ENCODE results near the gene ISY1. TPM values are rescaled to one million over a fixed set of nuclear protein-coding genes. Genes with fewer than 3 reads are reported as not detected.
A peak's percentile ranks its signal among the peaks of the same experiment; 100 is the strongest.
"Not testable (repeated sequence)": the region's sequence is repeated elsewhere in the genome, so short reads cannot be mapped to it uniquely, and the experiment has no call there.

ISY1 gene
- total RNA-seq, 1 experiment from 2014 or later = 35.6 TPM

DNA sequence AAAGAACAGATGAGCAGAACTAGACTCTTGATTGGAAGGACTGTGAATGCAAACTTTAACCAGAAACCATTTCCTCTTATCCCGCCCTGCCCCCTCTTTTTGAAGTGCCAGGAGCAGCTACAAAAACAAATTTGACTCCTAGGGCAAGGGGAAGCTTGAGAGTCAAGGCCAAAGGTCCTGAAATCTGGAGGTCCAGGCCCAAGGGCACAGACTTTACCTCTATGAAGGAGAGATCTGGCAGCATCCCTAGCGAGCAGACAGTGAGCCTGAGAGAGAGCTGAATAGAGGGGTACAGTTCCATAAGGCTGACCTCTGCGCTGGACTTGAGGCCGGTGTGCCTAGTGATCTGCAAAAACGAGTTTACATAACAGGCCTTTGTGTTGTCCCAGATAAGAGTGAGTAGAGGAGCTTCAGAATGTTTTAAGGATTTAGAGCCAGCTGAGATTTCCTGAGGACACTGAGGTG is 44.3 kb downstream of the ISY1 start:
- intact Hi-C loops (cut with micrococcal nuclease; ENCODE audit: unreplicated experiment) = no loop called here
- POLR2A ChIA-PET = interaction anchor here (0.6 kb wide), 1 partner anchor 139 kb away, joined by 6 read pairs; no protein-coding TSS in a partner anchor

DNA sequence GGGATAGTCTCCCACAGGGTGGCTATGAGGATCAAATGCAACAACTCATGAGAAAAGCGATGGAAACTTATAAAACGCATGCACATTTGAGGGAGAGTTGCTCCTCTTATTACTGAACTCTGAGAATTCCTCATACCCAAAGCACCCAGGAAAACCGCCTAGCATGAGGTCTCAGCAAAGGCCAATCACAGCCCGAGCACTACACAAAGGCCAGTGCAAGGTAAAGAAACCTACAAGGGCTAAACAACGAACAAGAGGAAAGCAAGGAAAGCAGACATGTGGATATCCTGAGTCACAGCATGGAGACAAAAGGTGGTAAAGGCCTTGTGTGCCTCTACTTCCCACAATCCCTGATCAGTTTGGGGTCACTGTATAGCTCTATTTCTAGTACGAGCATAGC is 46.4 kb downstream of the ISY1 start:
- DNase-seq = no peak
- Histone ChIP-seq H3K4me3 (ENCODE audit: low read depth, low read length) (no peak overlapping the region), H3K36me3 (ENCODE audit: control insufficient read depth, insufficient read depth, low read length) (peaks cover 1% of the 10 kb centered on the region), H3K4me1 (peaks cover 19% of the 10 kb centered on the region), H3K27me3 (replicated peaks; ENCODE audit: control insufficient read depth, insufficient read depth, low read length) (no peaks in the 10 kb centered on the region), H3K9me3 (no peaks in the 10 kb centered on the region)
- Mint-ChIP-seq H3K36me3 (ENCODE audit: insufficient read depth, unreplicated experiment) (peaks cover 13% of the 10 kb centered on the region), H3K4me1 (ENCODE audit: low read depth, unreplicated experiment) (peaks cover 18% of the 10 kb centered on the region), H3K9me3 (ENCODE audit: unreplicated experiment) (no peaks in the 10 kb centered on the region), H3K4me3 (ENCODE audit: unreplicated experiment) (no peak overlapping the region), H3K27ac (ENCODE audit: unreplicated experiment) (no peak overlapping the region), H3K27me3 (ENCODE audit: insufficient read depth, unreplicated experiment) (no peaks in the 10 kb centered on the region)
- ChIA-PET CTCF (no interaction called here), POLR2A (no interaction called here)
- intact Hi-C loops (cut with micrococcal nuclease; ENCODE audit: unreplicated experiment) = no loop called here
- TF ChIP-seq, protein P1, sequence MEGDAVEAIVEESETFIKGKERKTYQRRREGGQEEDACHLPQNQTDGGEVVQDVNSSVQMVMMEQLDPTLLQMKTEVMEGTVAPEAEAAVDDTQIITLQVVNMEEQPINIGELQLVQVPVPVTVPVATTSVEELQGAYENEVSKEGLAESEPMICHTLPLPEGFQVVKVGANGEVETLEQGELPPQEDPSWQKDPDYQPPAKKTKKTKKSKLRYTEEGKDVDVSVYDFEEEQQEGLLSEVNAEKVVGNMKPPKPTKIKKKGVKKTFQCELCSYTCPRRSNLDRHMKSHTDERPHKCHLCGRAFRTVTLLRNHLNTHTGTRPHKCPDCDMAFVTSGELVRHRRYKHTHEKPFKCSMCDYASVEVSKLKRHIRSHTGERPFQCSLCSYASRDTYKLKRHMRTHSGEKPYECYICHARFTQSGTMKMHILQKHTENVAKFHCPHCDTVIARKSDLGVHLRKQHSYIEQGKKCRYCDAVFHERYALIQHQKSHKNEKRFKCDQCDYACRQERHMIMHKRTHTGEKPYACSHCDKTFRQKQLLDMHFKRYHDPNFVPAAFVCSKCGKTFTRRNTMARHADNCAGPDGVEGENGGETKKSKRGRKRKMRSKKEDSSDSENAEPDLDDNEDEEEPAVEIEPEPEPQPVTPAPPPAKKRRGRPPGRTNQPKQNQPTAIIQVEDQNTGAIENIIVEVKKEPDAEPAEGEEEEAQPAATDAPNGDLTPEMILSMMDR (IDR thresholded peaks at IDR 0.05; ENCODE audit: insufficient read depth in 1 of 2, low read depth in 1 of 2, low read length in 1 of 2, severe bottlenecking in 1 of 2, unreplicated experiment in 1 of 2) = no peak
- BruUV-seq (replicated peaks) = no TSS peak

More for the DNA sequence above, 44.3 kb downstream of the ISY1 start:
- no peaks in the 10 kb centered on the region for H3K9me3 Mint-ChIP-seq (ENCODE audit: unreplicated experiment)
- Histone ChIP-seq H3K4me3 (ENCODE audit: low read depth, low read length) (no peak overlapping the region), H3K36me3 (ENCODE audit: control insufficient read depth, insufficient read depth, low read length) (peaks cover 1% of the 10 kb centered on the region), H3K27me3 (replicated peaks; ENCODE audit: control insufficient read depth, insufficient read depth, low read length) (no peaks in the 10 kb centered on the region), H3K9me3 (no peaks in the 10 kb centered on the region), H3K4me1 (peaks cover 22% of the 10 kb centered on the region)
- CTCF ChIA-PET = interaction anchor here (0.6 to 0.9 kb wide), 2 partner anchors 30 to 63 kb away, joined by 5 to 10 read pairs; no protein-coding TSS in a partner anchor
- peaks cover 17% of the 10 kb centered on the region for H3K36me3 Mint-ChIP-seq (ENCODE audit: insufficient read depth, unreplicated experiment)
- no peak overlapping the region for H3K27ac Mint-ChIP-seq (ENCODE audit: unreplicated experiment)
- no peaks in the 10 kb centered on the region for H3K27me3 Mint-ChIP-seq (ENCODE audit: insufficient read depth, unreplicated experiment)
- DNase-seq = no peak
- TF ChIP-seq, protein P1 (IDR thresholded peaks at IDR 0.05; ENCODE audit: insufficient read depth in 1 of 2, low read depth in 1 of 2, low read length in 1 of 2, severe bottlenecking in 1 of 2, unreplicated experiment in 1 of 2) = no peak
- H3K4me3 Mint-ChIP-seq (ENCODE audit: unreplicated experiment) = peak overlapping the region; percentile 44
- BruUV-seq (replicated peaks) = no TSS peak
- H3K4me1 Mint-ChIP-seq (ENCODE audit: low read depth, unreplicated experiment) = peaks cover 24% of the 10 kb centered on the region

DNA sequence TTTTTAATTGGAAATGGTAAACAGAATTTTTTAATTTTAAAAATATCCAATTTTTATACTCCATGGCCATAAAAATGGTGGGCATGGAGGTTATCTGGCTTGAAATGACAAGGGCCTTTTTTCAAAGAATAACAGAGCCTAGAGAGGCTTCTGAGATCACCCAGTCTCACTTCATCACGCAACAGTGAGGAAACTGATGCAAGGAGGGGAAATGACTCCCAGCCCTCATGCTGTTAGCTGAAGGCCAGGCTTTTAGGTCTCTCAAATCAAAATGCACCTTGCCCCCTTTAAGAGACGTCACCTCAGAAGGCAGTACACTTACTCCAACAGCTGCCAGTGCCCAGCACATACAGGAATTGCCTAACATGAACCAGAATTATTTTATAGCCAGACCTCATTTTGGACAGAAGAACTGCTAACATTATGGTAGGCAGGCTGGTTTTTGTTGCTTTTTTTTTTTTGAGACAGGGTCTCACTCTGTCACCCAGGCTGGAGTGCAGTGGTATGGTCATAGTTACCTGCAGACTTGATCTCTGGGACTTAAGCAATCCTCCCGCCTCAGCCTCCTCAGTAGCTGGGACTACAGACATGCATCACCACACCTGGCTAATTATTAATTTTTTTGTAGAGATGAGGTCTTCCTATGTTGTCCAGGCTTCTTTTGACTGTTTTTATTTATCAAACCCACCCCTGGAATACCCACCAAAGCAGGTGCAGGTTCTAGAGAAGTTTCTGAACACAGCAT is 48.4 kb downstream of the ISY1 start:
- no peak overlapping the region for H3K4me3 Mint-ChIP-seq (ENCODE audit: unreplicated experiment)

GRCh38 chr3:129111076-129111780 is 49.6 kb downstream of the ISY1 start:
- H3K4me3 Mint-ChIP-seq (ENCODE audit: unreplicated experiment); H3K4me3 ChIP-seq (ENCODE audit: low read depth, low read length); H3K4me1 Mint-ChIP-seq (ENCODE audit: low read depth, unreplicated experiment); H3K9me3 ChIP-seq; H3K27ac Mint-ChIP-seq (ENCODE audit: unreplicated experiment); H3K36me3 ChIP-seq (ENCODE audit: control insufficient read depth, insufficient read depth, low read length); H3K36me3 Mint-ChIP-seq (ENCODE audit: insufficient read depth, unreplicated experiment); intact Hi-C loops (cut with micrococcal nuclease; ENCODE audit: unreplicated experiment); BruUV-seq (replicated peaks); H3K27me3 Mint-ChIP-seq (ENCODE audit: insufficient read depth, unreplicated experiment); H3K4me1 ChIP-seq; POLR2A ChIA-PET; CTCF ChIA-PET; H3K27me3 ChIP-seq (replicated peaks; ENCODE audit: control insufficient read depth, insufficient read depth, low read length); DNase-seq; H3K9me3 Mint-ChIP-seq (ENCODE audit: unreplicated experiment): not testable (repeated sequence)

More for the DNA sequence above, 48.4 kb downstream of the ISY1 start:
- Histone ChIP-seq H3K36me3 (ENCODE audit: control insufficient read depth, insufficient read depth, low read length) (no peaks in the 10 kb centered on the region; the same call in 1 of the 2 replicates), H3K27me3 (replicated peaks; ENCODE audit: control insufficient read depth, insufficient read depth, low read length) (no peaks in the 10 kb centered on the region), H3K9me3 (no peaks in the 10 kb centered on the region), H3K4me3 (ENCODE audit: low read depth, low read length) (no peak overlapping the region), H3K4me1 (peaks cover 10% of the 10 kb centered on the region)
- Mint-ChIP-seq H3K4me1 (ENCODE audit: low read depth, unreplicated experiment) (peaks cover 11% of the 10 kb centered on the region), H3K27ac (ENCODE audit: unreplicated experiment) (no peak overlapping the region), H3K27me3 (ENCODE audit: insufficient read depth, unreplicated experiment) (no peaks in the 10 kb centered on the region), H3K9me3 (ENCODE audit: unreplicated experiment) (no peaks in the 10 kb centered on the region), H3K36me3 (ENCODE audit: insufficient read depth, unreplicated experiment) (peaks cover 11% of the 10 kb centered on the region)
- no TSS peak for BruUV-seq (replicated peaks)
- POLR2A ChIA-PET = no interaction called here
- intact Hi-C loops (cut with micrococcal nuclease; ENCODE audit: unreplicated experiment) = no loop called here
- TF ChIP-seq, protein P1 (IDR thresholded peaks at IDR 0.05; ENCODE audit: insufficient read depth in 1 of 2, low read depth in 1 of 2, low read length in 1 of 2, severe bottlenecking in 1 of 2, unreplicated experiment in 1 of 2) = no peak
- CTCF ChIA-PET = interaction anchor here (1.0 kb wide), 1 partner anchor 142 kb away, joined by 5 read pairs; no protein-coding TSS in a partner anchor
- peak in 1 of 2 experiments; percentile 31 for DNase-seq
